SKM-1 treated with dmso at 0.1 percent for 144 hours (cell line): ENCODE results near the gene EPHB6.

ENCODE experiments used
- DNase-seq: peaks from one replicate; lab custom pipeline; 2025; ENCODE audit not compliant: unreplicated experiment; lab: John Stamatoyannopoulos, UW

The EPHB6 gene

DNA sequence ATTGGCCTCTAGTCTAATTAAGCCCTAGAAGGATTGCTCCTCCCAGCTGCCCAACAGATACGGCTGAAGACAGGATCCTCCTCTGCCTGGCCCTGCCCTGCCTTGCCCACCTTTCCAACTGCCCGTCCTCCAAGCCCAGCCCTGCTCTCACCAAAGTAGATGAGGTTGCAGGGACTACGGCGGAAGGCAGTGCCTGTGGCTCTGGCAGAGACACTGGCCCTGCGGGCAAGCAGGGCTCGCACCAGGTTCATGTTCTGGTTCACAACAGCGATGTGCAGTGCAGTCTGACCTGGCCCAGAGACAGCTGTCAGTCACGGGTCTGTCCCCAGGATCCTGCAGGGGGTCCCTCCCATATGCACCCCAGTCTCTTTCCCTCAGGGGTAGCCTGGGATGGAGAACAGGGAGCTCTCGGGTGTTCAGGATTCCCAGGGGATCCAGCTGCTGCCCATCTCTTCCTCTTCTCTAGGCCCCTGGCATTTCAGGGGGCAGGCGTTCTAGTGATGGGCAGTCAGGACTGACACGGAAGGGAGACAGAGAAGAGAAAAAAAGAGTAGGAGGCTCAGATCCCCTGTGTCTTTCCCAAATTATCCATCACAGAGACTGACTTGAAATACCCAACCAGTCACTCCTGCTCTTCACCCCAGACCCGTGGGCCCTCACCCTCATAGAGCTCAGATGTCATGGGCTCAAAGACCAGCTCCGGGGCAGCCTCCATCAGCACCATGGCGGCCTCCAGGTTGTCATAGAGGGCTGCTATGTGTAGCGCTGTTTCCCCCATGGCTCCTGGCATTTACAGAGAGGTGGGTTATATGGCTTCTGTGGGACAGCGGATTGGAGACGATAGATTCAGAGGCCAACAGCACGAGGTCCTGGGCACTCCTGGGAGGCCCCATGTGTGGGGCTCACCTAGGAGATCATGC, 22.4 kb downstream of the EPHB6 start:
- no peak for DNase-seq

DNA sequence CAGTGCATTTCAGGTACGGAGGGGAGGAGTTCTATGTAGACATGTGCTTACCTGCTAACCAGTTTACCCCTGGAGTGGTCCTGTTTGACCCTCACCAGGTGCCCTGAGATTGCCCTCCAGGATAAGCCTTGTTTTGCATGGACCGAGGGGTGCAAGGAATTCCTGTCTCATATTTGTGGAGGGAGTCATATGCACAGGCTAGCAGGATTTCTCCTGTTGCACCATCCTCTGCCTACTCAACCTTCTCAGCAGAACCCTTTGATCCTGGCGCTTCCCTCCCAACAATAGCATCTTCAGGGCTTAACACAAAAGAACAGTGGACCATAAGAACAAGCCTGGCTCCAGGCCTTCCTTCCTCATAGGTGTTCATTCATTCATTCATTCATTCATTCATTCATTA, 23.4 kb downstream of the EPHB6 start:
- no peak for DNase-seq

- no peak for DNase-seq
Measured at GRCh38 chr7:142879060-142879459, 24.2 kb downstream of the EPHB6 start.

GRCh38 chr7:142880876-142881505, 26.1 kb downstream of the EPHB6 start:
- DNase-seq: peak; percentile 21

DNA sequence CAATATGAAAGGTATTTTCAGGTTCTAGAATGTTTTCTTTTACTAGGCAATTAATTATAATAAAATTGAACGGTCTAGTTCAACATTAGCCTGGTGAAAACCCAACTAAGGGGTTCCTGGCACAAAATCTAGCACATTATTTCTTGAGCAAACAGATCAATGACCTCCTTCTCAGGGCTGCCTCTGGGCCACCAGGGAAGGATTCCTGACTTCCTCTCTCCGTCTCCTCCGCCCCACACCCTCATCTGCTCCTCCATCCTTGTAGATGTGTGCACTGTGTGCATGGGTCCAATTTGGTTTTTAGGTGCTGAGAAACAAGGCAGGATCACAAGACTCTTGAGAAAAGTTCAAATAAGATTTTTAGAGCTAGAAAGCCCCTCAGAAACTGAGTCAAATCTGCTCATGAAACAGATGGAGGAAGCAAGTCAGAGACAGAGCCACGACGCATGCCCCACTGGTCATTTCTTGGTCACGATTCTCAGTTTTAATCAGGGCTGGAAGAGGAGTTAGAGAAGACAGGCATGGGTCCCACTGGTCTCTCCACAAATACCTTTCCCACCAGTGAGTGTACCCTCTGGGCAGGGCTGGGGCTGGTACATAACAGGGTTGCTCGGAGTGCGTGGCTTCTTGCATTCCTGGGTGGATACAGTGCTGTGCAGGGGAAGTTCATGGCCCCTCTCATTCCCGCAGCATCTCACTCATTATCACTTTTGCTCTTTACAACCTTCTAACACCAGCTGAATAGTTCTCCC, 26.9 kb downstream of the EPHB6 start:
- DNase-seq: no peak

- no peak for DNase-seq
Measured at GRCh38 chr7:142882338-142882678, 27.4 kb downstream of the EPHB6 start.

GRCh38 chr7:142883145-142883544, 28.3 kb downstream of the EPHB6 start:
- DNase-seq: no peak

DNA sequence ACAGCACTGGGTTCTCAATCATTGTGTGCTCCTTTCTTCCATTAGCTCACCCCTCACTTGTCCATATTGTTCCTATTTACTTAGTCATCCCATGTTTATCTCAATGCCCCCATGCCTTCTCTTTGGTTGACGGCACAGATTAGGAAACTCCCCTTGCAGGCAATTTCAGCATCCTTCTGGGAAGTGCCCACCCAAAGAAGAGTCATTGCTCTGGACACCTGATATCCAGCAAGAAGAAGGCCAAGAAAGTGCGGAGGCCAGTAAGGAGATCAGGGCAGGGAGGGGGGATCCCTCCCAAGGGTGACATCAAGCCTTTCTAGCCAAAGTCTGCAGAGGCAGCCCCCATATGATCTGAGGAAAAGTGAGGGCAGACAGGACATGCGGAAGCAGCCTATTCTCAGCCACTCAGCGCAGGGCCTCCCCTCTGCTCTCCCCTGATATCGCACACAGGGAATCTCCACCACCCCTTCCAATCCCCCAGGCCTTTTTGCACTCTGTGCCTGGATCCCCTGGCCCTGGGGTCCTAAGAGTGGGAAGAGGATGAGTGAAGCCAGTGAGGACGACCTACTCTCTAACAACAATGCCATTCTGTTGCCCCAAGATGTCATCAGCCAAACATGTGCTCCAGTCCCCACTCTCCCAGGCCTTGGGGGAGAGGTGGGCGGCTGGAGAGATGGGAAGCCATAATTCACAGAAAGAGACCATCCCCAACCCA, 28.9 kb downstream of the EPHB6 start:
- no peak for DNase-seq

DNA sequence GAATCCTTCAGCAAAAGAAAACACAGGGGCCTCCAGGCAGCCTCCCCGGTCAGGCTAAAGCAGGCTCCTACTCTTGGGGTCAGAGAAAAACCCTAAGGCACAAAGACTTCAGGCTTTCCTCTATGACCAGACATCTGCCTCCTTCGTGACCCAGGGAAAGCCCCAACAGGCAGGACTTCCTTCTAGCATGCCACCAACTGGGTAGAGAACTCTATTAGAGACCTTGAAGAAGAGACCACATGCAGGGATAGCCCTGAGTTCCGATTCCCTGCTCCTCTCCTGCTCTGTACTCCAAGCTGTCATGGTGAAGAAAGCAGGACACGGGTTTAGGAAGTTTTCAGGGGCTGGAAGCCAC, 29.4 kb downstream of the EPHB6 start:
- DNase-seq: no peak

- no peak for DNase-seq
Measured at GRCh38 chr7:142885311-142886230, 30.7 kb downstream of the EPHB6 start, which contains the start of gene TRPV6. TSS of gene TRPV6 (minus strand) at chr7:142885745.

GRCh38 chr7:142886866-142887265, 32.0 kb downstream of the EPHB6 start:
- no peak for DNase-seq

- DNase-seq: no peak
Measured at GRCh38 chr7:142887282-142888015, 32.6 kb downstream of the EPHB6 start.

DNA sequence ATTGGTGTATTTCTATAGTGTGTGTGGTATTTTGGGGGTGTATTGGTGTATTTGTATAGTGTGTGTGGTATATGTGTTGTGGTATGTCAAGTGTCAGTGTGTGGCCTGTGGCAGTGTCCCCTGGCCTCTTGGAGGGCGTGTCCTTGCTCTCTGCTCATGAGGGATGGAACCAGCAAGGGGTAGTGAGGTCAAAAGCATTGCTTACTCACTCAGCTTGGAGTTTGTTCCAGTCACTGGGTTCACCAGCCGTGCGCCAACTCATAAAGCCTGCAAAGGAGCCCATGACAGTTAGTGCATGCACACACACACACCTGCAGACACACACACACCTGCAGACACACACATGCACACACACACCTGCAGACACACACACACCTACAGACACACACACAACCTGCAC, 34.9 kb downstream of the EPHB6 start:
- DNase-seq: no peak

DNA sequence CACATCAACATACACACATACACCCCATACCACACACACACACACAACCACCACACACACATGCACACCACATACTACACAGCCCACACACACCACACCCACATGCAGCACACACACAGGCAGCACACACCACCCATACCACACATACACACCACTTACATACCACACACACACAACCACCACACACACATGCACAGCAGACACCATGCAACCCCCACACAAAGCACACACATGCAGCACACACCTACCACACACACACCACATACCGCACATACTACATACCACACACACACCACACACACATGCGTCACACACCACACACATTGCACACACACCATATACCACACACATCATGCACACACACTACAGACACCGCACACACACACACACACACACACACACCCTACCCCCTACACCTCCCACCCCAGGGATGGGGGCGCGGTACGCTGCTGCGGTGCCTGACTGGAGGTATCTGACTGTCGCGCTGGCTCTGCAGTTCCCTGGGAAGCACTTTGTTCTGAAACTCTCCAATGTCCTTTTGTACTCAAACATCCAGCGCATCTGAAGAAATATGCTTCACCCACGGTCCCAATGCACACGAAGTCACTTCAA, 36.1 kb downstream of the EPHB6 start:
- DNase-seq: no peak

DNA sequence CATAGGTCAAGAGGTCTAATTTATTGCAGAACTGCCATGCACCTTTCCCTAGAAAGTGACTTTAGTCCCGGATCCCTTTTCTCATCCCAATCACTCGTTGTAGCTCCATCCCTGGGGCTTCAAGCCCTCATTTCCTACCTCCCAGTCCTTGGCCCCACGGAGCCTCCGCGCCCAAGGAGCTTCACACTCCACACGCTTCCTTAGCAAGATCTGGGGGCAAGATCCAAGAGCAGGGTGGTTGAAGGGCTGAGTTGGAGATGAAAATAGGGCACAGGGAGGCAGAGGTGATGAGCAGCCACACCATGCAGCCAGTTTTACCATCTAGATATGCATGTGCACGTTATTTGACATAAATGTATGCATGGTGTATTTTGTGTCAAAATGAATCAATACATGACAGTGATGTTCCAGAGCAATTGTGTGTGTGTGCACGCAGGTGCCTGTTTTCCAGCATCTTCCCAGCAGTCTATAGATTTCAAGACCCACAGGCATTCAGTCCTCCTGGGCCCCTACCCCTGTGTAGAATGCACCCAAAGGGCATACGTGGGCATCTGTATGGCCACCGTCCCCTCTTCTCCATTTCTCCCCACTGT, 36.7 kb downstream of the EPHB6 start:
- no peak for DNase-seq

DNA sequence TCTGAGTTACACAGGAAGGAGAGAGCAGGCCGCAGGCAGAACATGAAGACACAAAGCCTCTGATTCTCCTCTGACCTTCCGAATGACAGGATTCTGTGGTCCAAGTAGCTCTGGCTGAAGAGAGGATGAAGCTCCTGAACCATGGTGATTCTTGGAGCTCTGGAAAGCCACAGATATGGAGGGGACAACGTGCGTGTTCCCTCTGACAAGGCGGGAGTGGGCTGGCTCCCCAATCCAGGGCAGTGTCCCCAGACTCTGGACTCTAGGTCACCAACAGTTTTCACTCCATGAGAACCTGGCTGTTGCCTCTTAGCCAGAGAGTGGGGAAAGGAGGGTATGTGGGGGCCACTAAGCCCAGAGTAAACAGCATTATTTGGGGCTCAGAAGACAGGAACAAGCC, 38.1 kb downstream of the EPHB6 start:
- DNase-seq: no peak

DNA sequence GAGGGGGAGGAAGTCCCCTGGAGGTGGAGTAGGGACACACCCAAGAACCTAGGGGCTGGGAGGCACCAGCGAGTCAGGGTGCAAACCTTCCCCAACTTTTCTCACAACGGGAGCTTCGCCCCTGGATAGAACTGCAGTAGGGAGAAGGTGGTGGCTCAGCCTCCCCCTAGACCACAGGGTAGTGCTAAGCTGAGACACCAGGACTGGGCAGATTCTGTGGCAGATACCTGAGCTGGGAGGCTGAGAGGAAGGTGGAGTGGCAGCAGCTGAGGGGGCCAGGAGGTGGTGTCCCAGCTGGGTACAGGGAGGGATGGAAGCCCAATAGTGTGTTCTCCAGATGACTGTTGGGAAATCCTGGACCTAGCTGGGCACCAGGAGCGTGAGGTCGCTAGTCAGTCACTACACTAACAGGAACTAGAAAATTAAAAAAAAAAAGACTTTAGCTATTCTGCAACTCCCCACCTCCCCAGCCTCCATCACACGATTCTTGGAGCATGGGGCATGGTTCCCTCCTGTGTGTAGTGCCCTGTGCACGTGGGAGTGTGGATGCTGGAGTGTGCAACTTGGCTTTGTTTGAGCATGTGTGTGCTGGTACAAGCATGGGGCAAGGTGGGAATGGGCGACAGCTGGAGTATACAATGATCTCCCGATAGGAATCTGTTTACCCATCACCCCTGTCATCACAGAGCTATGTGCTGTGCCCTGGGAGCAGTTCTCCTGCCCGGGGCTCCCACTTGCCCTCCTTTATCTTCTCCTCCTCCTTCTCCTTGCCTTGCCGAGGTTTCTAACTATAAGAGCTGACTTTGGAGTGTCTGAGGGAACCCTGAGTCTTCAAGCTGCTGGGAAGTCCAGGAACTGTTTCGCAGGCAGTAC, 39.5 kb downstream of the EPHB6 start:
- no peak for DNase-seq
